ENCODE data around the gene RHNO1. TPM values are rescaled to one million over a fixed set of nuclear protein-coding genes. Genes with fewer than 3 reads are reported as not detected.

RHNO1 gene, protein sequence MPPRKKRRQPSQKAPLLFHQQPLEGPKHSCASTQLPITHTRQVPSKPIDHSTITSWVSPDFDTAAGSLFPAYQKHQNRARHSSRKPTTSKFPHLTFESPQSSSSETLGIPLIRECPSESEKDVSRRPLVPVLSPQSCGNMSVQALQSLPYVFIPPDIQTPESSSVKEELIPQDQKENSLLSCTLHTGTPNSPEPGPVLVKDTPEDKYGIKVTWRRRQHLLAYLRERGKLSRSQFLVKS
- 27.2 and 30.4 TPM in 2 replicates for total RNA-seq (2016; rRNA removed; fragmentation: Illumina TruSeq; extraction: Trizol)
- total RNA-seq (2016; cell fraction: cytosol; rRNA removed; fragmentation: Illumina TruSeq; extraction: Trizol; ENCODE audit: low read depth) = 21.1 and 34.2 TPM in 2 replicates
- total RNA-seq (2016; cell fraction: insoluble cytoplasmic fraction; rRNA removed; fragmentation: Illumina TruSeq; extraction: Trizol) = 25.6 and 27.8 TPM in 2 replicates
- total RNA-seq (2016; cell fraction: membrane; rRNA removed; fragmentation: Illumina TruSeq; extraction: Trizol) = 46.0 and 68.5 TPM in 2 replicates
- total RNA-seq (2016; cell fraction: nucleus; rRNA removed; fragmentation: Illumina TruSeq; extraction: Trizol) = 11.0 and 12.2 TPM in 2 replicates
- polyA plus RNA-seq (2011; rRNA removed) = 37.4 and 49.6 TPM in 2 replicates
- polyA plus RNA-seq (2011; cell fraction: cytosol; rRNA removed) = 24.5 and 28.5 TPM in 2 replicates
- 5.2 and 7.5 TPM in 2 replicates for polyA plus RNA-seq (2011; cell fraction: nucleus; rRNA removed)
- polyA plus RNA-seq (2012) = 12.7 and 23.0 TPM in 2 replicates
- 31.9 and 64.1 TPM in 2 replicates for polyA plus RNA-seq (2016; cell fraction: cytosol; fragmentation: Illumina TruSeq; extraction: Trizol; ENCODE audit: low read depth)
- 61.5 and 67.1 TPM in 2 replicates for polyA plus RNA-seq (2016; cell fraction: insoluble cytoplasmic fraction; fragmentation: Illumina TruSeq; extraction: Trizol; ENCODE audit: low read depth)
- 69.7 and 97.7 TPM in 2 replicates for polyA plus RNA-seq (2016; cell fraction: membrane; fragmentation: Illumina TruSeq; extraction: Trizol; ENCODE audit: low read depth)
- 22.6 and 24.4 TPM in 2 replicates for polyA plus RNA-seq (2016; cell fraction: nucleus; fragmentation: Illumina TruSeq; extraction: Trizol; ENCODE audit: insufficient read depth, low read depth)
- polyA minus RNA-seq (2011; rRNA and poly(A)+ RNA removed; ENCODE audit: low replicate concordance) = 20.8 and 79.2 TPM in 2 replicates
- polyA minus RNA-seq (2011; cell fraction: cytosol; rRNA and poly(A)+ RNA removed) = 18.6 and 19.5 TPM in 2 replicates
- polyA minus RNA-seq (2011; cell fraction: nucleus; rRNA and poly(A)+ RNA removed) = 5.0 and 7.2 TPM in 2 replicates
- Bru-seq, nascent RNA = percentile 66 among the genes with signal in this experiment
- percentile 77 among the genes with signal in this experiment for BruChase-seq, experiment 1, labeled RNA remaining after a 6-hour chase
- BruChase-seq, experiment 2, labeled RNA remaining after a 2-hour chase = percentile 69 among the genes with signal in this experiment
- long read RNA-seq, experiment 1, transcript RHNO1-204 (3 exons, 1,870 nt) = major isoform, 26 of 38 reads
- long read RNA-seq, experiment 1, partial matches to known transcripts = 5 of 38 reads
- long read RNA-seq, experiment 1, other reads (novel, unspliced or antisense) = 1 of 38 reads
- long read RNA-seq, experiment 2, transcript RHNO1-204 (3 exons, 1,870 nt) = major isoform, 13 of 19 reads
- long read RNA-seq, experiment 2, transcript RHNO1-210 (1 exons, 1,008 nt) = minor isoform, 5 of 19 reads
- long read RNA-seq, experiment 2, partial matches to known transcripts = 1 of 19 reads
- long read RNA-seq, experiment 2, other reads (novel, unspliced or antisense) = 0 of 19 reads

DNA sequence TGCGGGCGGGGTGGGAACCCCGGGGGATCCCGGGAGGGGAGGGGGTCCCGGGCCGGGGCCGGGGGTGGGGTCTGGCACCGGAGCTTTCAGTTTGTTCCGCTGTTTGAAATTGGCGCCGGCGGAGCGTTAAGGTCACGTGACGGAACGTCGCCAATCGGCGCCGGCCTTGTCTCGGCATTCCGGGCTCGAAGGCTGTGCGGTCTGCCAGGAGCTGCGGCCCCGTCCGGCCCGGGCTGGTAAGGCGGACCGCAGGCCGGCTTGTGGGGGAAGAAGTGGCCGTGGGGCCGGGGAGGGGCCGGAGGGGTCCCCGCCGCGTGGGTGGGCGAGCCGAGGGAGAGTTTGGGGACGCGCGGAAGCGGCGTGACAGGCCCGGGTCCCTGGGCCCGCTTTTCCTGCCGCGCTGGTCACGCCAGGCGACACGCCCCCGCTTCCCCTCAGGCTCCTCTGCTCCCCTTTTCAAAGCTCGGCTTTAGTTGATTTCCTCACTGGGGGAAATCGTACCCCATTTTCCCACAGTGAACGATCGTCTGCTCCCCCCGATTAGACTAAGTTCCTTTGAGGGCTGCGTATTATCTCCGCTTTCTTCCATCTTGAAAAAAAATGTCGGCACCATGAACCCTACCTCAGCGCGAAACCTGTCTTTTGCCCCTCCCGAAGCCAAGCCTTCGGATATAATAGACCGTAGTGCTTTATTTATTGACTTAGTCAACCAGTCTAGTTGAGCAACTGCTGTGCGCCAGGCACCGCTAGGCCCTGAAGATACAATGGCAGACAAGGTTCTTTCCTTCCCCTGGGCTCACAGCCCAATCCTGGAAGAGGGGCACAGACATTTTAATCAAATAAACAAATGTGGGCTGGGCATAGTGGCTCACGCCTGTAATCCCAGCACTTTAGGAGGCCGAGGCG lies at the start of gene RHNO1, which contains the start of gene FOXM1:
Gene RHNO1 (plus strand): TSS at position 177 of the 906 bp plus-strand sequence. CDS start 8,144 bp downstream, outside the sequence.
Gene FOXM1 (minus strand): TSS at position 128 of the 906 bp plus-strand sequence. CDS start 2,696 bp downstream, outside the sequence.
- intact Hi-C loops (cut with micrococcal nuclease; ENCODE audit: unreplicated experiment) (no loop called here), in situ Hi-C loops (cut with HindIII; ENCODE audit: extremely low pct_ligation_motif_present, low pct_unique_long_range_greater_than_20kb) (no loop called here)
- POLR2A ChIA-PET = interaction anchor here (0.7 to 1.8 kb wide), 5 partner anchors 9 to 35 kb away, joined by 3 to 12 read pairs (median 5); partner anchors contain the start of gene TULP3
- Histone ChIP-seq H3K79me2 (ENCODE audit: insufficient read depth, low read length) (peaks cover 52% of the 10 kb centered on the region), H3K9ac (ENCODE audit: insufficient read depth, low read depth, low read length) (peak within 1 kb of the TSS; percentile 96), H3K4me1 (ENCODE audit: insufficient read depth, low read length) (peaks cover 38% of the 10 kb centered on the region), H3K27me3 (ENCODE audit: control insufficient read depth in 1 of 2, insufficient read depth in 2 of 2, low read length in 2 of 2) (no peaks in the 10 kb centered on the region; a peak in 1 of 5 replicates), H3K9me3 (ENCODE audit: low read length) (no peaks in the 10 kb centered on the region), H3K27ac (ENCODE audit: extremely low read length, insufficient read depth, low read length) (peak within 1 kb of the TSS; percentile 84), H3K4me2 (ENCODE audit: low read depth, low read length) (peak within 1 kb of the TSS; percentile 88), H3K4me3 (replicated peaks in 1 of 3; ENCODE audit: insufficient read depth in 1 of 3, low read depth in 2 of 3, low read length in 3 of 3) (peak within 1 kb of the TSS; percentile 74 to 85 (median 77)), H4K20me1 (ENCODE audit: insufficient read depth, low read length) (no peaks in the 10 kb centered on the region), H3K36me3 (replicated peaks in 1 of 2; ENCODE audit: control insufficient read depth in 1 of 2, insufficient read depth in 2 of 2, low read length in 2 of 2) (peaks cover 3 to 9% of the 10 kb centered on the region in 2 experiments; a peak in 3 of 5 replicates), H2AFZ (ENCODE audit: low read length) (peak within 1 kb of the TSS; percentile 56)
- DNase-seq (ENCODE audit: low spot score) (peak; percentile 78), ATAC-seq (peak; percentile 93), FAIRE-seq (no peak)
- CTCF ChIA-PET (ENCODE audit: low intra/inter-chr PET ratio, low total read pairs) = no interaction called here
- TSS peak; percentile 86 for BruUV-seq (replicated peaks)
- 3% methylated on average over 18 of the region's 70 CpGs for WGBS (ENCODE audit: low lambda C conversion rate)
- TF ChIP-seq, protein P1, sequence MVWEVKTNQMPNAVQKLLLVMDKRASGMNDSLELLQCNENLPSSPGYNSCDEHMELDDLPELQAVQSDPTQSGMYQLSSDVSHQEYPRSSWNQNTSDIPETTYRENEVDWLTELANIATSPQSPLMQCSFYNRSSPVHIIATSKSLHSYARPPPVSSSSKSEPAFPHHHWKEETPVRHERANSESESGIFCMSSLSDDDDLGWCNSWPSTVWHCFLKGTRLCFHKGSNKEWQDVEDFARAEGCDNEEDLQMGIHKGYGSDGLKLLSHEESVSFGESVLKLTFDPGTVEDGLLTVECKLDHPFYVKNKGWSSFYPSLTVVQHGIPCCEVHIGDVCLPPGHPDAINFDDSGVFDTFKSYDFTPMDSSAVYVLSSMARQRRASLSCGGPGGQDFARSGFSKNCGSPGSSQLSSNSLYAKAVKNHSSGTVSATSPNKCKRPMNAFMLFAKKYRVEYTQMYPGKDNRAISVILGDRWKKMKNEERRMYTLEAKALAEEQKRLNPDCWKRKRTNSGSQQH (CRISPR knock-in tag; IDR thresholded peaks at IDR 0.05; ENCODE audit: low read depth) = 0 out of 2 replicates have a peak, but pooled peaks have one; percentile 23
- TF ChIP-seq ZNF784 (CRISPR knock-in tag; IDR thresholded peaks at IDR 0.05; ENCODE audit: borderline replicate concordance) = no peak
- no peak for TF ChIP-seq ZNF30 (CRISPR knock-in tag; IDR thresholded peaks at IDR 0.05)
- TF ChIP-seq ZNF138 (CRISPR knock-in tag; IDR thresholded peaks at IDR 0.05; ENCODE audit: low read depth) = 0 out of 2 replicates have a peak, but pooled peaks have one; percentile 74
- peak; percentile 69; the same call in 1 of the 2 replicates for TF ChIP-seq PHF20 (CRISPR knock-in tag; IDR thresholded peaks at IDR 0.05)
- no peak for TF ChIP-seq MLX (CRISPR knock-in tag; IDR thresholded peaks at IDR 0.05)
- peak; percentile 90 for TF ChIP-seq SAP130 (CRISPR knock-in tag; IDR thresholded peaks at IDR 0.05; ENCODE audit: low read depth)
- TF ChIP-seq SALL2 (CRISPR knock-in tag; IDR thresholded peaks at IDR 0.05) = no peak
- TF ChIP-seq XRCC5 (optimal IDR thresholded peaks at IDR 0.05; ENCODE audit: low read length) = no peak
- TF ChIP-seq ZNF564 (CRISPR knock-in tag; IDR thresholded peaks at IDR 0.05) = no peak
- no peak for TF ChIP-seq NCOR1 (IDR thresholded peaks at IDR 0.05; ENCODE audit: borderline replicate concordance, low read length)
- no peak for TF ChIP-seq U2AF2 (IDR thresholded peaks at IDR 0.05; ENCODE audit: low read depth, low read length)
- no peak for TF ChIP-seq ZNF44 (CRISPR knock-in tag; IDR thresholded peaks at IDR 0.05)
- no peak for TF ChIP-seq ZNF431 (CRISPR knock-in tag; IDR thresholded peaks at IDR 0.05; ENCODE audit: borderline replicate concordance, low read depth)
